ENCODE data around the gene RALGAPA1.

DNA sequence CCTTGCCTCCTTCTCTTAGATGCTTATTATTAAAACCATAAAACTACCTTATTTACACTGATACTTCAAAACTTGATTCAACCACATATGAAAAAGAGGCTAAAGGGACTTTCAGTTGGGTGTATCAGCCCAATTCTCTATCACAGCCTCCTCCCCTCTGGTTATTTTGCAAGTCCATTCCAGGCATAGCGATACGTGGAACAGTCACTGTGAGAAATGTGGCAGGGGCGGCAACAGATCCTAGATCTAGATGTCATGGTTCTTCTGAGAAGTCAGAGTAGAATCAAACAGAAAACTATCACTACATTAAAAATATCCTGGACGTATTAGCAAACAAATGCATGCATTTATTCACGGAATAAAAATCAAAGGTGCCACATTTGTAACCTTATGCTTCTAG is 83.2 kb downstream of the RALGAPA1 start:
- TF ChIP-seq GATA2 (IDR thresholded peaks at IDR 0.05; ENCODE audit: low read depth, low read length), result no peak
- TF ChIP-seq GATA3 (IDR thresholded peaks at IDR 0.05; ENCODE audit: low read depth, low read length), result no peak
